ENCODE data around the gene PTN.

The PTN gene

GRCh38 chr7:137213744-137214143 lies 129.8 kb downstream of the PTN start:
- Histone ChIP-seq H3K27ac (no peak overlapping the region), H3K4me1 (ENCODE audit: low read depth, poor library complexity, severe bottlenecking) (no peaks in the 10 kb centered on the region), H3K4me3 (IDR thresholded peaks at IDR 0.05; ENCODE audit: insufficient read depth, low read depth, low read length) (no peak overlapping the region), H3K27me3 (ENCODE audit: insufficient read depth, low read depth) (no peaks in the 10 kb centered on the region), H3K36me3 (ENCODE audit: insufficient read depth) (no peaks in the 10 kb centered on the region; the same call in 1 of the 2 replicates), H3K4me2 (no peak overlapping the region), H4K20me1 (ENCODE audit: insufficient read depth) (no peaks in the 10 kb centered on the region), H3K9ac (no peak overlapping the region), H3K79me2 (ENCODE audit: insufficient read depth, low read depth) (no peaks in the 10 kb centered on the region), H2AFZ (ENCODE audit: low read depth) (no peak overlapping the region)
- TF ChIP-seq CTCF (conservative IDR thresholded peaks at IDR 0.05; ENCODE audit: low read depth, low read length): no peak

GRCh38 chr7:137209151-137209817 lies 134.2 kb downstream of the PTN start:
- Histone ChIP-seq H2AFZ (ENCODE audit: low read depth) (no peak overlapping the region), H3K79me2 (ENCODE audit: insufficient read depth, low read depth) (no peaks in the 10 kb centered on the region), H4K20me1 (ENCODE audit: insufficient read depth) (no peaks in the 10 kb centered on the region), H3K36me3 (ENCODE audit: insufficient read depth) (no peaks in the 10 kb centered on the region; the same call in 1 of the 2 replicates), H3K9ac (no peak overlapping the region), H3K27me3 (ENCODE audit: insufficient read depth, low read depth) (no peaks in the 10 kb centered on the region), H3K4me3 (IDR thresholded peaks at IDR 0.05; ENCODE audit: insufficient read depth, low read depth, low read length) (no peak overlapping the region), H3K4me2 (no peak overlapping the region), H3K27ac (no peak overlapping the region), H3K4me1 (ENCODE audit: low read depth, poor library complexity, severe bottlenecking) (no peaks in the 10 kb centered on the region)
- TF ChIP-seq CTCF (conservative IDR thresholded peaks at IDR 0.05; ENCODE audit: low read depth, low read length): no peak

- no peak for TF ChIP-seq CTCF (conservative IDR thresholded peaks at IDR 0.05; ENCODE audit: low read depth, low read length)
- H3K4me3 ChIP-seq (IDR thresholded peaks at IDR 0.05; ENCODE audit: insufficient read depth, low read depth, low read length): no peak overlapping the region
- no peaks in the 10 kb centered on the region for H3K27me3 ChIP-seq (ENCODE audit: insufficient read depth, low read depth)
- H3K4me1 ChIP-seq (ENCODE audit: low read depth, poor library complexity, severe bottlenecking): no peaks in the 10 kb centered on the region
- H3K27ac ChIP-seq: no peak overlapping the region
- no peaks in the 10 kb centered on the region for H3K36me3 ChIP-seq (ENCODE audit: insufficient read depth)
- H2AFZ ChIP-seq (ENCODE audit: low read depth): no peak overlapping the region
- H3K4me2 ChIP-seq: no peak overlapping the region
- H3K9ac ChIP-seq: no peak overlapping the region
- no peaks in the 10 kb centered on the region for H3K79me2 ChIP-seq (ENCODE audit: insufficient read depth, low read depth)
- H4K20me1 ChIP-seq (ENCODE audit: insufficient read depth): no peaks in the 10 kb centered on the region
Observed at GRCh38 chr7:137206770-137207169, 136.8 kb downstream of the PTN start.

GRCh38 chr7:137204246-137204645 lies 139.3 kb downstream of the PTN start:
- Histone ChIP-seq H3K9ac (no peak overlapping the region), H3K79me2 (ENCODE audit: insufficient read depth, low read depth) (no peaks in the 10 kb centered on the region)

More at GRCh38 chr7:137204246-137204645, 139.3 kb downstream of the PTN start:
- Histone ChIP-seq H3K4me2 (no peak overlapping the region), H4K20me1 (ENCODE audit: insufficient read depth) (no peaks in the 10 kb centered on the region), H2AFZ (ENCODE audit: low read depth) (no peak overlapping the region), H3K27ac (no peak overlapping the region), H3K36me3 (ENCODE audit: insufficient read depth) (no peaks in the 10 kb centered on the region), H3K4me3 (IDR thresholded peaks at IDR 0.05; ENCODE audit: insufficient read depth, low read depth, low read length) (no peak overlapping the region), H3K4me1 (ENCODE audit: low read depth, poor library complexity, severe bottlenecking) (no peaks in the 10 kb centered on the region), H3K27me3 (ENCODE audit: insufficient read depth, low read depth) (no peaks in the 10 kb centered on the region)
- TF ChIP-seq CTCF (conservative IDR thresholded peaks at IDR 0.05; ENCODE audit: low read depth, low read length): no peak

Data from KMS-11 (cell line).